ENCODE measurements around the gene CNN2. TPM values are rescaled to one million over a fixed set of nuclear protein-coding genes. Genes with fewer than 3 reads are reported as not detected.
A peak's percentile ranks its signal among the peaks of the same experiment; 100 is the strongest.

CNN2 gene
- total and polyA plus RNA-seq, 2 donors from 2014 or later: 64.1 to 131 TPM

DNA sequence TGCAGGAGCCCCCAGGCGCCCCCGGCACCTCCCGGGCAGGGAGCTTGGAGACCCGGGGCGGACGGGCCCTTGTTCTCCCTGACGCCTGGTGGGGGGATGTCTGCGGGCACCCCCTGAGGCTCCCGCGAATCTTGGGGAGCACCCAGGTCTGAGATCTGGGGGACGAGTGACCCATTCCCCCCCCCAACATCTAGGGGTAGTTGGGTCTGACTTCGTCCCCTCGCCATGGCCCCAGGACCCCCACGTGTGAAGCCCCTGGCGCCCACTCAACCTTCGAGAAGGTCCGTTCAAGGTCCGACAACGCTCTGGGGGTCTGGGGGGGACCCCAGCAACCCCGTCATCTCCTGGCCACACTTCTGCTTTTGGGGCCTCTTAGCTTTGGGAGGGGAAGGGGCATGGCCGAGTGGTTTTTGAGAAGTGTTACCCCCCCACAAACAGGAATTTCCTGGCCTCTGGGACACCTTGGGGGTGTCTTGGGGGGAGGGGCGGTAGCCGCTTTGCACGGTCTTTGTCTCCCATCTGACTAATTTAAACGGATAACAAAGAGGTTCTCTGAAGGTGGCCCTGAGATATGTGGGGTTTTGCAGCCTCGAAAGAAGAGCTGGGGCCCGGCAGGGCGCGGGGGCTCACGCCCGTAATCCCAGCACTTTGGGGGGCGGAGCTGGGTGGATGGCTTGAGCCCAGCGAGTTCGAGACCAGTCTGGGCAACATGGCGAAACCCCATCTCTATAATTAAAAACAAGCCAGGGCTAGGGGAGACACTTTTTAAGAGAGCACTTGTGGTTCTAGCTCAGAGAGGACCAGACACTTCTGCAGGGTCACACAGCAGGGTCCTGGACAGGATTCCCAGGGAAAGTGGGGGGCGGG lies 608 bp downstream of the CNN2 start:
- intact Hi-C loops (cut with DNase I): no loop called here
- FAIRE-seq (no peak), DNase-seq (peak in 4 of 5 donors; percentile 43 to 81 (median 57))
- TF ChIP-seq, protein P1, sequence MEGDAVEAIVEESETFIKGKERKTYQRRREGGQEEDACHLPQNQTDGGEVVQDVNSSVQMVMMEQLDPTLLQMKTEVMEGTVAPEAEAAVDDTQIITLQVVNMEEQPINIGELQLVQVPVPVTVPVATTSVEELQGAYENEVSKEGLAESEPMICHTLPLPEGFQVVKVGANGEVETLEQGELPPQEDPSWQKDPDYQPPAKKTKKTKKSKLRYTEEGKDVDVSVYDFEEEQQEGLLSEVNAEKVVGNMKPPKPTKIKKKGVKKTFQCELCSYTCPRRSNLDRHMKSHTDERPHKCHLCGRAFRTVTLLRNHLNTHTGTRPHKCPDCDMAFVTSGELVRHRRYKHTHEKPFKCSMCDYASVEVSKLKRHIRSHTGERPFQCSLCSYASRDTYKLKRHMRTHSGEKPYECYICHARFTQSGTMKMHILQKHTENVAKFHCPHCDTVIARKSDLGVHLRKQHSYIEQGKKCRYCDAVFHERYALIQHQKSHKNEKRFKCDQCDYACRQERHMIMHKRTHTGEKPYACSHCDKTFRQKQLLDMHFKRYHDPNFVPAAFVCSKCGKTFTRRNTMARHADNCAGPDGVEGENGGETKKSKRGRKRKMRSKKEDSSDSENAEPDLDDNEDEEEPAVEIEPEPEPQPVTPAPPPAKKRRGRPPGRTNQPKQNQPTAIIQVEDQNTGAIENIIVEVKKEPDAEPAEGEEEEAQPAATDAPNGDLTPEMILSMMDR (IDR thresholded peaks at IDR 0.05; ENCODE audit: borderline replicate concordance, extremely low read depth, insufficient read depth): no peak
- no peaks in the 10 kb centered on the region for H3K27me3 ChIP-seq (ENCODE audit: control insufficient read depth, insufficient read depth, low read length)
- H3K4me3 ChIP-seq (ENCODE audit: low read length in 3 of 3): peak overlapping the region; percentile 58 to 84 (median 69)
- peaks cover 0 to 8% (median 0%) of the 10 kb centered on the region in 3 donors for H3K4me1 ChIP-seq (ENCODE audit: control insufficient read depth in 2 of 3, insufficient read depth in 2 of 3, low read depth in 1 of 3, low read length in 3 of 3)
- peak overlapping the region; percentile 95 to 96 for H3K27ac ChIP-seq (ENCODE audit: low read depth in 2 of 2, low read length in 2 of 2)
- H3K9ac ChIP-seq (ENCODE audit: low read length in 3 of 3): peak overlapping the region; percentile 40 to 91 (median 41)
- H3K9me3 ChIP-seq (ENCODE audit: control insufficient read depth in 2 of 3, insufficient read depth in 1 of 3, low read length in 3 of 3): no peaks in the 10 kb centered on the region
- H3K36me3 ChIP-seq (ENCODE audit: control insufficient read depth in 2 of 3, insufficient read depth in 3 of 3, low read length in 3 of 3): peaks cover 0 to 1% (median 0%) of the 10 kb centered on the region in 3 donors

GRCh38 chr19:1027650-1028061 lies 1.2 kb downstream of the CNN2 start:
- intact Hi-C loops (cut with DNase I): no loop called here
- Histone ChIP-seq H3K4me3 (ENCODE audit: low read length in 3 of 3) (peak overlapping the region; percentile 58 to 84 (median 69)), H3K27me3 (ENCODE audit: control insufficient read depth, insufficient read depth, low read length) (no peaks in the 10 kb centered on the region), H3K36me3 (ENCODE audit: control insufficient read depth in 2 of 3, insufficient read depth in 3 of 3, low read length in 3 of 3) (peaks cover 3 to 8% (median 3%) of the 10 kb centered on the region in 3 donors), H3K27ac (ENCODE audit: low read depth in 2 of 2, low read length in 2 of 2) (peak overlapping the region; percentile 88 to 96), H3K4me1 (ENCODE audit: control insufficient read depth in 2 of 3, insufficient read depth in 2 of 3, low read depth in 1 of 3, low read length in 3 of 3) (peaks cover 0 to 8% (median 0%) of the 10 kb centered on the region in 3 donors), H3K9me3 (ENCODE audit: control insufficient read depth in 2 of 3, insufficient read depth in 1 of 3, low read length in 3 of 3) (no peaks in the 10 kb centered on the region), H3K9ac (ENCODE audit: low read length in 3 of 3) (peak overlapping the region; percentile 40 to 91 (median 54))
- TF ChIP-seq, protein P1 (IDR thresholded peaks at IDR 0.05; ENCODE audit: borderline replicate concordance, extremely low read depth, insufficient read depth): no peak
- DNase-seq (peak in 1 of 5 donors; percentile 79), FAIRE-seq (no peak)

DNA sequence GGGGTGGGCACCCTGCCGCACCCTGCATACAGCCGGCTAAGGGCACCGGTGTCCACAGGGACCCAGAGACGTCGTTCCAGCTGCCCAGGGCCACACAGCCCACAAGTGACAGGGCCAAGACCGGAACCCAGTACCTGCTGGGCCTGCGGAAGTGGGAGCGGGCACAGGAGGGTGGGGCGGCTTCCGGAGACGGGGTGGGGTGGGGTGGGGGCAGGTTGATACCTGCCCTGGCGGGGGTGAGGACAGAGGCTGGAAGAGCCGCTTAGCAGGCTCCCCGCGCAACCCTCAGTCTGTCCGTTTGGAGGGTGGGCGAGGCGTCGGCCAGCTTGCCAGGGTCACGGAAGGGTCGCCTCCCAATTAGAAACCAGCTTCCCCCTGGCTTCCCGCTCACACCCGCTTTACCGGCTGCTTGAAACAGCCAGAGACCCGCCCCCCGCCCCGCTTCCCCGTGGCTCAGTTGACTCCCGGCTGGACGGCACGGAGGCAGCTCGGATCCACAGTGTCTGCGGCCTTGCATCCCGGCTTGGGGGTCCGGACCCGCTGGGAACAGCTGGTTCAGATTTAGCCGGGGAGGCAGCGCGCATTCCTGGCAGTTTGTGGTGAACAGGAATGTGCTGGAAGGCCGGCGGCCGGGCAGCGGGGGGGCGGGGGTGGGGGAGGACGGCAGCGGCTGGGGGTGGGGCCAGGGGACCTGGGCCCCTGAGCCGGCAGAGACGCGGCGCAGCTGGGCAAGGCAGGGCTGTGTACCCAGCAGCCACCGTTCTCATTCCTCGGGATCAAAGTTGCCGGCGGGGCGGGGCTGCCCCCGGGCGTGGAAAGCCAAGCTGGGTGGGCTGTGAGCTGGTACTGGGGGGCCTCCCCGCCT lies 1.9 kb downstream of the CNN2 start:
- no peak for FAIRE-seq
- Histone ChIP-seq H3K4me3 (ENCODE audit: low read length in 3 of 3) (peak overlapping the region; percentile 17 to 84 (median 58)), H3K36me3 (ENCODE audit: control insufficient read depth in 2 of 3, insufficient read depth in 3 of 3, low read length in 3 of 3) (peaks cover 3 to 8% (median 4%) of the 10 kb centered on the region in 3 donors), H3K4me1 (ENCODE audit: control insufficient read depth in 2 of 3, insufficient read depth in 2 of 3, low read depth in 1 of 3, low read length in 3 of 3) (peaks cover 0 to 8% (median 0%) of the 10 kb centered on the region in 3 donors), H3K27me3 (ENCODE audit: control insufficient read depth, insufficient read depth, low read length) (no peaks in the 10 kb centered on the region), H3K27ac (ENCODE audit: low read depth in 2 of 2, low read length in 2 of 2) (peak overlapping the region; percentile 88 to 96), H3K9me3 (ENCODE audit: control insufficient read depth in 2 of 3, insufficient read depth in 1 of 3, low read length in 3 of 3) (no peaks in the 10 kb centered on the region), H3K9ac (ENCODE audit: low read length in 3 of 3) (peak overlapping the region in 2 of 3 donors; percentile 34 to 54)
- TF ChIP-seq, protein P1 (IDR thresholded peaks at IDR 0.05; ENCODE audit: borderline replicate concordance, extremely low read depth, insufficient read depth): no peak
- intact Hi-C loops (cut with DNase I): no loop called here
- peak; percentile 90 to 96 (median 93) for DNase-seq

Measured in kidney (tissue), 14 donors.